Activated CD4-positive, alpha-beta T cell treated with anti-CD3 and anti-CD28 coated beads for 1 hour (primary cell): ENCODE data around the gene CR1L.
"Not testable (repeated sequence)": the region's sequence is repeated elsewhere in the genome, so short reads cannot be mapped to it uniquely, and the experiment has no call there.

Experiments
- DNase-seq: peaks from one replicate; pipeline ENCODE4 v3.0.0-alpha.2; 2020

CR1L gene

DNA sequence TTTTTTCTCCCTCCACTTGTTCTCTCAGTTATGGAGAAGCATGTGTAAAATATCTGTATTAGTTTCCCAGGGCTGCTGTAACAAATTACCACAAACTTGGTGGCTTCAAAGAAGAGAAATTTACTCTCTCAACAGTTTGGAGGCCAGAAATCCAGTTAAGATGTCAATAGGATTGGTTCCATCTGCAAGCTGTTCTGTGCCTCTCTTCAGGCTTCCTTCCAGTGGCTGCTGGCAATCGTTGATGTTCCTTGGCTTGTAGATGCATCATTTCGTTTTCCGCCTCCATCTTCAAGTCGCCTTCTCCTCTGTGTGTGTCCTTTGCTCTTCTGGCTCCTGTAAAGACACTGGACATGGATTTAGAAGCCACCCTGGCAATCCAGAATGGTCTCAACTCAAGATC, 45.6 kb downstream of the CR1L start:
- DNase-seq: not testable (repeated sequence)

GRCh38 chr1:207691010-207691409, 46.1 kb downstream of the CR1L start:
- DNase-seq: no peak

DNA sequence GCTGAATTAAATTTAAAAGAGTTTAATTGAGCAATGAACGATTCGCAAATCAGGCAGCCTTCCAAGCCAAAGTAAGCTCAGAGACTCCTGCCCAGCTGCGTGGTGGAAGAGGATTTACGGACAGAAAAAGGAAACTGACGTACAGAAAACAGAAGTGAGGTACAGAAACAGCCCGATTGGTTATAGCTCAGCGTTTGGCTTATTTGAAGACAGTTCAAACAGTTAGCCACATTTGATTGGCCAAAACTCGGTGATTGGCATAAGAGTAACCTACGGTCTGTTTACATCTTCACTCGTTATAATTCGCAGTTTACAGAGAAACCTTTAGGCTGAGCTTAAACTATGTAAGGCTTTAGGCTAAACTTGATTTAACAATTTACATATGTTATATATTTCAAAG, 46.9 kb downstream of the CR1L start:
- DNase-seq: no peak

DNA sequence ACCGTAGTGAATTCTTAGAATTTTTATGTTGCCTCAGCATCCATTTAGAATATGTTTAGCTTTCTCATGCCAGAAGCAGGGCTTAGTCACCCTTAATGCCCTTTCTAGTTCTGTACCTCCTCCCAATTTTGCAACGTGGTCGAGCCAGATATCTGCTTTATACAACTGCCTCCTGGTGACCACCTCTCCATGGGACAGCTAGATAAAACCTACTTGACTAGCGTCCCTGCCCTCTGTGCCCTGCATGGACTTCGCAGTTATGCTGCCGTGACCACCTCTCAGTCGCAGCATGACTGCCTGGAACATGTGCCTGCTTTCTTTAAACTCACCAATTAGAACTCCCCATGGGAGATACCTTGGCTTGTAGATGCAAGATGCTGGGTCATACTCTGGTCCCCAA, 47.4 kb downstream of the CR1L start:
- DNase-seq: not testable (repeated sequence)

GRCh38 chr1:207695891-207696290, 51.0 kb downstream of the CR1L start:
- DNase-seq: no peak

- DNase-seq: no peak
Observed at GRCh38 chr1:207698822-207699483, 54.0 kb downstream of the CR1L start.

GRCh38 chr1:207702317-207702716, 57.4 kb downstream of the CR1L start:
- DNase-seq: no peak

- DNase-seq: no peak
Observed at GRCh38 chr1:207703712-207704111, 58.8 kb downstream of the CR1L start.

DNA sequence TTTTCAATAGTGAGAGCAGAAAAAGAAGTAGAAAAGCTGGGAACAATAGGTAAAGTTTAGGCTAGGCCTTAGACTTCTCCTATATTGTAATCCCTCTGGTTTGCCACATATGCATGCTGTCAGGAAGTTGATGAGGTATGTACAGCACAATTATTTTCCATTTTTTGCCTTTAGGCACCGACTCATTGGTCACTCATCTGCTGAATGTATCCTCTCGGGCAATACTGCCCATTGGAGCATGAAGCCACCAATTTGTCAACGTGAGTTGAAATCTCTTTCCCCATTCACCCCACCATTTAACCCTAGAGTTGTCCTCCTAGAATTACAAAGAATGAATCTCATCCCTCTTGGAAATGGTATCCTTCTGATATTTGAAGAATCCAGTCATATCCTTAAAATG, 63.1 kb downstream of the CR1L start:
- DNase-seq: not testable (repeated sequence)

GRCh38 chr1:207711285-207711684, 66.4 kb downstream of the CR1L start:
- DNase-seq: no peak

DNA sequence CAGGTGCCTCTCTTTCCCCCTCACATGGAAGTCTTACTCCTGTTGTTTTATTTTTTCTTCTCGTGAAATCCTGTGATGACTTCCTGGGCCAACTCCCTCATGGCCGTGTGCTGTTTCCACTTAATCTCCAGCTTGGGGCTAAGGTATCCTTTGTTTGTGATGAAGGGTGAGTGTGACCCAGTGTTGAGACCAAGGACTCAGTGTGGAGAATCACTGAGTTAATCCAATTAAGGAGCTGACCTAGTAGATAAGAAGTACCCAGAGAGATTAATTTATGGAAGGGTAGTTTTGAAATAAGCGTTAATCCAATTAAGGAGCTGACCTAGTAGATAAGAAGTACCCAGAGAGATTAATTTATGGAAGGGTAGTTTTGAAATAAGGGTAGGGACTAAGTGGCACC, 67.8 kb downstream of the CR1L start:
- not testable (repeated sequence) for DNase-seq

DNA sequence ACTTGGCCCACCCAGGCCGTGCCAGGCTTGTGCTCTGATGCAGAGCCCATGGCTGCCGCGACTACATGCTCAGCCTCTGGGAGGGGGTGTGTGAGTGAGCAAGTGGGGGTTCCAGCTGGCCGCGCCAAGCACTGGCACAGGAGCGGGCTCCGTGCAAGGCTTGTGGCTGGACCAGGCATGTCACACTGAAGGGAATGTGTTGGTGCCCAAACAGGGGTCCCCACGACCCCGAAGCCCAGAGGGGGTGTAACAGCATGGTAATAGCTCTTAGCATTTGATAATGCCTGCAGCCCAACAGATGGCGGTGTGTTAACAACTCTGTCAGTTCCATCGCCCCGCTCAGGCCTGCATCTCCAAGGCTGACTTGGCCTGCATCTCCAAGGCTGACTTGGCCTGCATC, 68.6 kb downstream of the CR1L start:
- DNase-seq: no peak

- no peak for DNase-seq
Observed at GRCh38 chr1:207719234-207719633, 74.3 kb downstream of the CR1L start.

DNA sequence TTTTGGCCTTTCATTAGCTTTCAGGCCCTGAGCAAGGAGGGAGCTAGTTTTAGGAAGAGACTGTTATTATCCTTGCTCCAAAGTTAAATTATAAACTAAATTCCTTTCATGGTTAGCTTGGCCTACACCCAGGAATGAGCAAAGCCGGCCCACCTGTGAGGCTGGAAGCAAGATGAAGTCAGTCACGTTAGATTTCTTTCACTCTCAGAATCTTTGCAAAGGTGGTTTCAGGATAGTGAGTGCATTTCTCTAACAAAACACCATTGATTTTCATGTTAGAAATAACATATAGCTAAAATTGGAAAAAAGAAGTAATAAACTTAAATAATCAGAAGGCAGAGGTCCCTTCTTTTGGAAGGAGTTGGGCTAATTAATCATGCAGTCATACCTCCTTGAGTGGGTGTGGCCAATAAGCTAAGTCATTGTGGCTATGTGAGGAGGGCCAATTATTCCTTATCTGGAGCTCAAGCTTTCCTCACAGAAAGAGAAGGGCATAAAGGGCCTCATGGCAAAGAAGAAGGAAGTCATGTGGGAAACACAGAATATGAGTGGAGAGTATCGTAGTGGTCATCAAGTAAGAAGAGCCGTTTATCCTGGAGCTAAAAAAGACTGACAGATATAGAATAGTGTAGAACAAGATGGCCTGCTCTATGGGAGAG, 83.4 kb downstream of the CR1L start:
- not testable (repeated sequence) for DNase-seq

GRCh38 chr1:207737503-207738157, 92.7 kb downstream of the CR1L start:
- not testable (repeated sequence) for DNase-seq

DNA sequence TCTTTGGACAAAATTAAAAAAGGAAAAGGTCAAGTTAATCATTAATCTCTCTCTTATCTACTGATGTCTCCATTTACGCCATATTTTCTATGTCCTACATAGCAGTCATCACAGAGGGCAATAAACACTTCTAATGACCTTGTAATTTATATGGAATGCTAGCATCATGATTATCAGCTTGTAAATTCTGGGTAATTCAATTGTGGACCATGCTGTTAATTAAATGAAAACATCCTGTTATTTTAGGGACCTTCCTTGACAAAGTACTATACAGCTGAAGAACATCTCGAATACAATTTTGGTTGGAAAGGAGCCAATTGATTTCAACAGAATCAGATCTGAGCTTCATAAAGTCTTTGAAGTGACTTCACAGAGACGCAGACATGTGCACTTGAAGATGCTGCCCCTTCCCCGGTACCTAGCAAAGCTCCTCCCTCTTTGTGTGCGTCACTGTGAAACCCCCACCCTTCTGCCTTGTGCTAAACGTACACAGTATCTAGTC, 93.3 kb downstream of the CR1L start:
- not testable (repeated sequence) for DNase-seq

DNA sequence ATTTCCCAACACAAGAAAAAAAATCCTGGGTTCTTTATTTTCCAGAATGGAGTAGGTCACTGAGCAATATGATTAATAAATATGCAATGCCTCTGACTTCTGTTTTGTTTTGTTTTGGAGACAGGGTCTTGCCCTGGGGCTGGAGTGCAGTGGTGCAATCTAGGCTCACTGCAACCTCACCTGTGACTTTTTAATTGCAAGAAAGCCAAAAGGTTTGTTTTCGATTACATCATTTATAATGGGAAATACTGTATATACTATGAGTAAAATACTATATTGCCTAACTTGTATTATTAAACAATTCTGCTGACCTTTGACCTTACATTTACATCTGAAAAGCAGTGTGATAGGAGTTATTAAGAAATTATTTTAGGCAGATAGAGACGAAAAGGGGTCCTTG, 95.3 kb downstream of the CR1L start:
- DNase-seq: no peak

- DNase-seq: no peak
Observed at GRCh38 chr1:207742850-207743555, 98.1 kb downstream of the CR1L start.

GRCh38 chr1:207744000-207744534, 99.1 kb downstream of the CR1L start:
- DNase-seq: no peak

- DNase-seq: no peak
Observed at GRCh38 chr1:207745285-207745684, 100.4 kb downstream of the CR1L start.

GRCh38 chr1:207745839-207746767, 101.2 kb downstream of the CR1L start:
- no peak for DNase-seq
